Hepatocyte (in vitro differentiated cells): Measurements from ENCODE around the gene PROZ. TPM values are rescaled to one million over a fixed set of nuclear protein-coding genes. Genes with fewer than 3 reads are reported as not detected.

Experiments
- DNase-seq: peaks from one replicate; pipeline ENCODE4 v3.0.0-alpha.2; 2016; ENCODE audit warnings: low spot score
- H2AFZ ChIP-seq: fragments of 200-600 bp; sonication (generic); 2 replicates; pipeline ENCODE4 v1.6.0; 2016; ENCODE audit warnings: antibody characterized with exemption, mild to moderate bottlenecking
- H3K27ac ChIP-seq: fragments of 200-600 bp; sonication (generic); 2 replicates; pipeline ENCODE4 v1.5.1; 2016; ENCODE audit warnings: mild to moderate bottlenecking
- H3K27me3 ChIP-seq: fragments of 200-600 bp; sonication (generic); 2 replicates; pipeline ENCODE4 v1.6.1; 2016
- H3K36me3 ChIP-seq: fragments of 200-600 bp; sonication (generic); replicated peaks from 2 replicates; pipeline ENCODE4 v1.5.1; 2016; ENCODE audit warnings: low read depth; ENCODE audit not compliant: insufficient read depth
- H3K4me1 ChIP-seq: fragments of 200-600 bp; sonication (generic); 2 replicates; pipeline ENCODE4 v1.5.1; 2016; ENCODE audit warnings: mild to moderate bottlenecking, moderate library complexity; ENCODE audit not compliant: insufficient read depth
- H3K4me2 ChIP-seq: fragments of 200-600 bp; sonication (generic); 2 replicates; pipeline ENCODE4 v1.6.0; 2016
- H3K4me3 ChIP-seq: fragments of 200-600 bp; sonication (generic); 2 replicates; pipeline ENCODE4 v1.5.1; 2016; ENCODE audit warnings: mild to moderate bottlenecking
- H3K79me2 ChIP-seq: fragments of 200-600 bp; sonication (generic); 2 replicates; pipeline ENCODE4 v1.6.0; 2017; ENCODE audit warnings: mild to moderate bottlenecking
- H3K9me2 ChIP-seq: fragments of 200-600 bp; sonication (generic); replicated peaks from 2 replicates; pipeline ENCODE4 v1.6.0; 2017; ENCODE audit warnings: mild to moderate bottlenecking; ENCODE audit not compliant: insufficient read depth
- H3K9me3 ChIP-seq: fragments of 200-600 bp; sonication (generic); 2 replicates; pipeline ENCODE4 v1.5.1; 2016; ENCODE audit warnings: low read depth, mild to moderate bottlenecking
- H4K20me1 ChIP-seq: fragments of 200-600 bp; sonication (generic); 2 replicates; pipeline ENCODE4 v1.6.0; 2016; ENCODE audit warnings: mild to moderate bottlenecking; ENCODE audit not compliant: insufficient read depth, poor library complexity, severe bottlenecking
- CTCF ChIP-seq: fragments of 200-600 bp; sonication (generic); IDR thresholded peaks from 2 replicates; pipeline ENCODE4 v1.5.1; 2016; ENCODE audit warnings: antibody characterized with exemption, mild to moderate bottlenecking; ENCODE audit not compliant: poor library complexity
- EZH2 ChIP-seq: fragments of 200-600 bp; sonication (generic); IDR thresholded peaks from 2 replicates; pipeline ENCODE4 v1.6.1; 2016; ENCODE audit warnings: antibody characterized with exemption, mild to moderate bottlenecking, borderline replicate concordance
- EZH2phosphoT487 ChIP-seq: fragments of 200-600 bp; sonication (generic); IDR thresholded peaks from one replicate; pipeline ENCODE4 v1.6.1; 2018; ENCODE audit warnings: antibody characterized with exemption, mild to moderate bottlenecking, low read depth, moderate library complexity; ENCODE audit not compliant: unreplicated experiment, severe bottlenecking
- WGBS: methylation state at CpG from one replicate; pipeline ENCODE4 v1.1.6; 2016; ENCODE audit warnings: low lambda C conversion rate; ENCODE audit errors: missing lambda C conversion rate; 5-methylcytosine and 5-hydroxymethylcytosine counted together
- polyA plus RNA-seq: library from polyadenylated mRNA; unstranded; fragments of >200 nt; fragmentation: Nextera tagmentation; extraction: Ambion mirVana; gene quantifications from 2 replicates; pipeline ENCODE4 v1.2.1, GENCODE V29; 2016
- total RNA-seq: library from RNA; depleted of rRNA; stranded (reverse); fragments of >200 nt; gene quantifications from 2 replicates; pipeline ENCODE4 v1.2.3, GENCODE V29; 2014

Gene PROZ
- total and polyA plus RNA-seq, 2 experiments from 2014 or later = 4.7 TPM

- Histone ChIP-seq H4K20me1 (peaks cover 3% of the 10 kb centered on the region), H3K9me2 (no peaks in the 10 kb centered on the region), H3K4me3 (no peak overlapping the region), H3K4me1 (no peaks in the 10 kb centered on the region), H3K9me3 (no peaks in the 10 kb centered on the region), H3K4me2 (no peak overlapping the region), H3K27me3 (no peaks in the 10 kb centered on the region), H2AFZ (no peak overlapping the region), H3K36me3 (no peaks in the 10 kb centered on the region), H3K27ac (no peak overlapping the region), H3K79me2 (peaks cover 39% of the 10 kb centered on the region)
- WGBS = 89% methylated on average over 9 of the region's 9 CpGs
- TF ChIP-seq EZH2 (no peak), CTCF (no peak), EZH2phosphoT487 (no peak)
- DNase-seq = no peak
These were observed 38.7 kb downstream of the PROZ start for GRCh38 chr13:113196970-113197737.

- peaks cover 7% of the 10 kb centered on the region for H3K4me1 ChIP-seq
- 90% methylated on average over 2 of the region's 2 CpGs for WGBS
- no peaks in the 10 kb centered on the region for H3K27me3 ChIP-seq
- TF ChIP-seq EZH2phosphoT487 (no peak), EZH2 (no peak), CTCF (no peak)
- peaks cover 86% of the 10 kb centered on the region for H3K79me2 ChIP-seq
- no peak for DNase-seq
- no peaks in the 10 kb centered on the region for H3K9me2 ChIP-seq
- peaks cover 3% of the 10 kb centered on the region for H4K20me1 ChIP-seq
- no peaks in the 10 kb centered on the region for H3K36me3 ChIP-seq
- H3K9me3 ChIP-seq = no peaks in the 10 kb centered on the region
- H3K4me2 ChIP-seq = no peak overlapping the region
- H3K4me3 ChIP-seq = no peak overlapping the region
- no peak overlapping the region for H2AFZ ChIP-seq
- H3K27ac ChIP-seq = no peak overlapping the region
These were observed 43.4 kb downstream of the PROZ start for GRCh38 chr13:113201815-113202214.

GRCh38 chr13:113202912-113203311 lies 44.5 kb downstream of the PROZ start:
- Histone ChIP-seq H3K9me2 (no peaks in the 10 kb centered on the region), H3K79me2 (peaks cover 97% of the 10 kb centered on the region), H3K27me3 (no peaks in the 10 kb centered on the region), H3K4me1 (peaks cover 16% of the 10 kb centered on the region), H3K36me3 (no peaks in the 10 kb centered on the region), H4K20me1 (peaks cover 5% of the 10 kb centered on the region), H3K27ac (peak overlapping the region; percentile 61), H2AFZ (no peak overlapping the region), H3K9me3 (no peaks in the 10 kb centered on the region), H3K4me2 (no peak overlapping the region), H3K4me3 (no peak overlapping the region)
- WGBS = 78% methylated on average over 4 of the region's 4 CpGs
- no peak for DNase-seq
- no peak for TF ChIP-seq EZH2
- no peak for TF ChIP-seq EZH2phosphoT487
- no peak for TF ChIP-seq CTCF
